Uterus (tissue), 4 donors: ENCODE measurements around the gene RASA2. TPM values are rescaled to one million over a fixed set of nuclear protein-coding genes. Genes with fewer than 3 reads are reported as not detected.
A peak's percentile ranks its signal among the peaks of the same experiment; 100 is the strongest.

Experiments
- DNase-seq, 2 donors: peaks; one replicate each; pipeline ENCODE4 v3.0.0-alpha.2; 2019 to 2020
- H3K27ac ChIP-seq, 2 donors: fragments of 200-600 bp; sonication (generic); 1 replicate in 1 of 2; 2 replicates in 1 of 2; pipeline ENCODE4 v1.5.1; 2016 to 2018
- H3K27me3 ChIP-seq, 2 donors: fragments of 200-600 bp; sonication (generic); one replicate each; pipeline ENCODE4 v1.5.1; 2018 to 2019; ENCODE audit warnings: control low read depth in 1 of 2
- H3K36me3 ChIP-seq, 2 donors: fragments of 200-600 bp; sonication (generic); one replicate each; pipeline ENCODE4 v1.5.1; 2019; ENCODE audit warnings: control low read depth in 1 of 2
- H3K4me1 ChIP-seq, 2 donors: fragments of 200-600 bp; sonication (generic); one replicate each; pipeline ENCODE4 v1.5.1; 2018 to 2019; ENCODE audit warnings: control low read depth in 1 of 2
- H3K4me3 ChIP-seq, 2 donors: fragments of 200-600 bp; sonication (generic); 1 replicate in 1 of 2; 2 replicates in 1 of 2; pipeline ENCODE4 v1.5.1; 2018 to 2019; ENCODE audit warnings: mild to moderate bottlenecking in 1 of 2
- H3K9me3 ChIP-seq, 2 donors: fragments of 200-600 bp; sonication (generic); one replicate each; pipeline ENCODE4 v1.5.1; 2019; ENCODE audit warnings: control low read depth in 1 of 2
- POLR2A ChIP-seq, 2 donors: fragments of 450-650 bp; IDR thresholded peaks; one replicate each; pipeline ENCODE4 v1.6.1; 2016; ENCODE audit warnings: antibody characterized with exemption in 2 of 2, mild to moderate bottlenecking in 1 of 2, moderate library complexity in 1 of 2
- intact Hi-C: fragments of 100-400 bp; cut with DNase I; formaldehyde crosslinking; loops from one replicate; pipeline ENCODE4 v1.15.1; 2023; ENCODE audit warnings: low total_unique reads
- total RNA-seq, 4 donors: library from RNA; depleted of rRNA in 3 of 4; stranded (reverse); fragments of >200 nt in 3 of 4; gene quantifications; one replicate each; pipeline versions ENCODE4 v1.1.0 to v1.2.4, GENCODE V29; 2014 to 2023
- TF ChIP-seq, protein P1 (sequence below), 4 experiments: fragments of 200-600 bp in 2 of 4; fragments of 450-650 bp in 2 of 4; sonication (generic) in 2 of 4; IDR thresholded peaks; one replicate each; pipeline ENCODE4 v1.5.1; 2016 to 2019; ENCODE audit warnings: antibody characterized with exemption in 4 of 4, mild to moderate bottlenecking in 2 of 4, moderate library complexity in 1 of 4
- donor health status: DM: yes; HTN: yes; CAD: no.

RASA2 gene
- total RNA-seq, 4 donors from 2014 or later, result 11.3 to 49.4 (median 38.7) TPM

- no peak overlapping the region for H3K27ac ChIP-seq
- no peaks in the 10 kb centered on the region for H3K9me3 ChIP-seq
- TF ChIP-seq, protein P1, sequence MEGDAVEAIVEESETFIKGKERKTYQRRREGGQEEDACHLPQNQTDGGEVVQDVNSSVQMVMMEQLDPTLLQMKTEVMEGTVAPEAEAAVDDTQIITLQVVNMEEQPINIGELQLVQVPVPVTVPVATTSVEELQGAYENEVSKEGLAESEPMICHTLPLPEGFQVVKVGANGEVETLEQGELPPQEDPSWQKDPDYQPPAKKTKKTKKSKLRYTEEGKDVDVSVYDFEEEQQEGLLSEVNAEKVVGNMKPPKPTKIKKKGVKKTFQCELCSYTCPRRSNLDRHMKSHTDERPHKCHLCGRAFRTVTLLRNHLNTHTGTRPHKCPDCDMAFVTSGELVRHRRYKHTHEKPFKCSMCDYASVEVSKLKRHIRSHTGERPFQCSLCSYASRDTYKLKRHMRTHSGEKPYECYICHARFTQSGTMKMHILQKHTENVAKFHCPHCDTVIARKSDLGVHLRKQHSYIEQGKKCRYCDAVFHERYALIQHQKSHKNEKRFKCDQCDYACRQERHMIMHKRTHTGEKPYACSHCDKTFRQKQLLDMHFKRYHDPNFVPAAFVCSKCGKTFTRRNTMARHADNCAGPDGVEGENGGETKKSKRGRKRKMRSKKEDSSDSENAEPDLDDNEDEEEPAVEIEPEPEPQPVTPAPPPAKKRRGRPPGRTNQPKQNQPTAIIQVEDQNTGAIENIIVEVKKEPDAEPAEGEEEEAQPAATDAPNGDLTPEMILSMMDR (IDR thresholded peaks at IDR 0.05), result no peak
- TF ChIP-seq POLR2A (IDR thresholded peaks at IDR 0.05), result no peak
- DNase-seq, result no peak
- H3K4me3 ChIP-seq, result no peak overlapping the region
- intact Hi-C loops, result no loop called here
- H3K4me1 ChIP-seq, result no peaks in the 10 kb centered on the region
- H3K27me3 ChIP-seq, result no peaks in the 10 kb centered on the region
- no peaks in the 10 kb centered on the region for H3K36me3 ChIP-seq
Measured at GRCh38 chr3:141525814-141526213, 39.0 kb downstream of the RASA2 start.

DNA sequence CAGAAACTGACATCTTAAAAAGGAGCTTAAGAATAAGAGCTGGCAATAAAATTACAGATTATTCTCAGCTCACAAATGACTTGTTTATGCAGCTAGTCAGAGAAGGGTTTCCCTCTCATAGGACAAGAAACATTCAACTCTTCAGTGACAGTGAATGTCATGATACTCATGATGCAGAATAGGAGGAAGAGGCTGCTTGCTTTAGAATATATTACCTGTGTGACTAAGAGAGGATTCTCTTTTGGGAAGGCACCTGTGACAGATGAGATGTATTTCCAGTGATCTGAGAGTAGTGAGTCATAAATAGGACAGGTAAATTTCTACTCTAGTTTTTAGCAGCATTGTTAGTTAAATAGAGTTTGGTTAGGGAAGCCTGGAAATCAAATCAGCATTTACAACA, 39.9 kb downstream of the RASA2 start:
- DNase-seq, result no peak
- H3K4me1 ChIP-seq, result no peaks in the 10 kb centered on the region
- H3K36me3 ChIP-seq, result no peaks in the 10 kb centered on the region
- intact Hi-C loops, result no loop called here
- no peak overlapping the region for H3K4me3 ChIP-seq
- no peaks in the 10 kb centered on the region for H3K27me3 ChIP-seq
- no peak overlapping the region for H3K27ac ChIP-seq
- TF ChIP-seq, protein P1 (IDR thresholded peaks at IDR 0.05), result no peak
- TF ChIP-seq POLR2A (IDR thresholded peaks at IDR 0.05), result no peak
- H3K9me3 ChIP-seq, result no peaks in the 10 kb centered on the region

DNA sequence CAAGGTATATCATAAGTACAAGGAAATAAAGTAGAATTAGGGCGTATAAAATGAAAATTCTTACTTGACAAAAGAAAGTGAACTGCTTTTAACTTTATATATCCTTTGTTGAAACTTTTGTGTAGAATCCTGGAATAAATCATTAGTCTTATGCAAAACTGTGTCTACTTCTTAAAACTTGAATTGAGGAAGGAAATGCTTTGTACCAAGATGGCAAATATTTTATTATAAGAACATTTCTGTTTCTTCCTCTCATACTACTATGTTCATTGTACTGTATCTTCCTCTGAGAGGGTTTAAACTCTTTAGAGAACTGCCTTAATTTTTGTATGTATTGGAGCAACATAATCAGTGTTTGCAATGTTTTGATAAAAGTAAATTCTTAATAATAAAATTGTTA, 42.0 kb downstream of the RASA2 start:
- intact Hi-C loops, result no loop called here
- H3K4me1 ChIP-seq, result no peaks in the 10 kb centered on the region
- H3K9me3 ChIP-seq, result no peaks in the 10 kb centered on the region
- no peak overlapping the region for H3K4me3 ChIP-seq
- H3K27ac ChIP-seq, result peak overlapping the region in 1 of 2 donors; percentile 76
- no peaks in the 10 kb centered on the region for H3K27me3 ChIP-seq
- no peak for DNase-seq
- TF ChIP-seq, protein P1 (IDR thresholded peaks at IDR 0.05), result no peak
- TF ChIP-seq POLR2A (IDR thresholded peaks at IDR 0.05), result no peak
- H3K36me3 ChIP-seq, result no peaks in the 10 kb centered on the region

DNA sequence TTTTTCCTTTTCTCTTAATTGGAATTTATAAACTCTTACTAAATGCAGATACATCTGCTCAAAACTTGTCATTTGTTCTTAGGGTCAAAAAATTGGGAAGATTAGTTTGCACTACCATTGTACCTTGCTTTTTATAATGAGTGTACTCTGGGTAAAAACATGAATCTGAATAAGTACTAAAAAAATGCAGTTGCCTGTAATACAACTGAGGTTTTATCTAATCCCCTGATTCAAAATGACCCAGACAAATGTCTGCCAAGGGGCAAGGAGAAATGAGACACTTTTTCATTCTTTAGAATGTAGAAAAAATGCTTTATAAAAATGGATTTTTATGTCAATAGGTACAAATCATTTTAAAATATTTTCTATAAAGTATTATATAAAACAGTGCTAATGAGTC, 42.4 kb downstream of the RASA2 start:
- Histone ChIP-seq H3K4me3 (no peak overlapping the region), H3K36me3 (no peaks in the 10 kb centered on the region), H3K4me1 (no peaks in the 10 kb centered on the region), H3K27me3 (no peaks in the 10 kb centered on the region), H3K27ac (peak overlapping the region in 1 of 2 donors; percentile 76), H3K9me3 (no peaks in the 10 kb centered on the region)
- TF ChIP-seq POLR2A (IDR thresholded peaks at IDR 0.05), result no peak
- TF ChIP-seq, protein P1 (IDR thresholded peaks at IDR 0.05), result no peak
- no peak for DNase-seq
- intact Hi-C loops, result no loop called here

- intact Hi-C loops, result no loop called here
- no peak for DNase-seq
- Histone ChIP-seq H3K4me3 (no peak overlapping the region), H3K27me3 (no peaks in the 10 kb centered on the region), H3K4me1 (no peaks in the 10 kb centered on the region), H3K36me3 (no peaks in the 10 kb centered on the region), H3K9me3 (no peaks in the 10 kb centered on the region), H3K27ac (peak overlapping the region; percentile 35 to 76)
- TF ChIP-seq, protein P1 (IDR thresholded peaks at IDR 0.05), result no peak
- TF ChIP-seq POLR2A (IDR thresholded peaks at IDR 0.05), result no peak
Measured at GRCh38 chr3:141529717-141530414, 43.0 kb downstream of the RASA2 start.
